Duodenal mucosa (tissue), 2 donors: Measurements from ENCODE around the gene SLC12A3.
"Not testable (repeated sequence)": the region's sequence is repeated elsewhere in the genome, so short reads cannot be mapped to it uniquely, and the experiment has no call there.

Source experiments
- H3K27ac ChIP-seq: one replicate; pipeline ENCODE4 v1.7.0; 2013; ENCODE audit warnings: low read depth, low read length
- H3K27me3 ChIP-seq, 2 donors: one replicate each; pipeline ENCODE4 v1.7.0; 2013; ENCODE audit warnings: low read length in 2 of 2, control low read depth in 1 of 2; ENCODE audit not compliant: insufficient read depth in 2 of 2, control insufficient read depth in 1 of 2
- H3K36me3 ChIP-seq, 2 donors: one replicate each; pipeline ENCODE4 v1.7.0; 2013; ENCODE audit warnings: low read length in 2 of 2, control low read depth in 1 of 2; ENCODE audit not compliant: insufficient read depth in 2 of 2, control insufficient read depth in 1 of 2
- H3K4me1 ChIP-seq, 2 donors: one replicate each; pipeline ENCODE4 v1.7.0; 2013; ENCODE audit warnings: low read length in 2 of 2, control low read depth in 1 of 2; ENCODE audit not compliant: insufficient read depth in 2 of 2, control insufficient read depth in 1 of 2
- H3K4me3 ChIP-seq, 2 donors: one replicate each; pipeline ENCODE4 v1.7.0; 2013; ENCODE audit warnings: low read length in 2 of 2, low read depth in 1 of 2
- H3K9ac ChIP-seq, 2 donors: one replicate each; pipeline ENCODE4 v1.7.0; 2013; ENCODE audit warnings: low read length in 2 of 2, low read depth in 1 of 2
- H3K9me3 ChIP-seq, 2 donors: one replicate each; pipeline ENCODE4 v1.7.0; 2013; ENCODE audit warnings: low read length in 2 of 2, control low read depth in 1 of 2; ENCODE audit not compliant: control insufficient read depth in 1 of 2

SLC12A3 gene

DNA sequence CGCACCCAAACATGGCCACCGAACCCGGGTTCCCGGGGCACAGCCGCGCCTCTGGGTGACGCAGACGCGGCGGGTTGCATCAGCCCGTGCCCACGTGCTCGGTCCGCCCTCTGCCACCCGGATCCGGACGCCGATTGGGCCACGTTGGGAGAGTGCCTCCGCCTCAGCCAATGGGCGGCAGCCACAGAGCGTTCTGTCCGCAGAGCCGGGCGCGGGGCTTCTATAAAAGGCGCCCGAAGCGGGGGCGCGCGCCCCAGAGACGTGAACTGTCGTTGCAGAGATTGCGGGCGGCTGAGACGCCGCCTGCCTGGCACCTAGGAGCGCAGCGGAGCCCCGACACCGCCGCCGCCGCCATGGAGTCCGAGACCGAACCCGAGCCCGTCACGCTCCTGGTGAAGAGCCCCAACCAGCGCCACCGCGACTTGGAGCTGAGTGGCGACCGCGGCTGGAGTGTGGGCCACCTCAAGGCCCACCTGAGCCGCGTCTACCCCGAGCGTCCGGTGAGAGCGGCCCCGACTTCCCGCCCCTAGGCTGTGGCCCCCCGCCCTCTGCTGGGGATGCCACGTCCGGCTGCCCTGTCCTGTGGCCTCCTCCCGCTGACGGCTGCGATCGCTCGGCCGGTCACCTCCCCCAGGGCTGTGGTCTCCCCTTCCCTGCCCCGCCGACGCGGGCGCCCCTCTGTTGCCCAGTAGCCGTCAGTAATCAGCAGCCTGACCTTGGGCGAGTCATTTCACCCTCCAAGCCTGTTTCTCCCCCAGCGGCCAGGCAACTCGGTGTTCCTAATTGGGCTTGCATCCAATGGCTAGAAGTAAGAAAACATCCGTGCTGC lies 67.1 kb downstream of the SLC12A3 start, which contains the start of gene HERPUD1:
TSS of gene HERPUD1 (plus strand) at position 251 of the 829 bp plus-strand sequence. CDS start at position 354, 103 bp downstream.
- H3K4me1 ChIP-seq = peaks cover 26 to 34% of the 10 kb centered on the region in 2 donors
- peak within 1 kb of the TSS; percentile 97 to 98 for H3K9ac ChIP-seq
- peak within 1 kb of the TSS; percentile 99 for H3K27ac ChIP-seq
- peak within 1 kb of the TSS; percentile 94 to 97 for H3K4me3 ChIP-seq
- no peaks in the 10 kb centered on the region for H3K27me3 ChIP-seq
- H3K36me3 ChIP-seq = peaks cover 18 to 29% of the 10 kb centered on the region in 2 donors
- no peaks in the 10 kb centered on the region for H3K9me3 ChIP-seq

DNA sequence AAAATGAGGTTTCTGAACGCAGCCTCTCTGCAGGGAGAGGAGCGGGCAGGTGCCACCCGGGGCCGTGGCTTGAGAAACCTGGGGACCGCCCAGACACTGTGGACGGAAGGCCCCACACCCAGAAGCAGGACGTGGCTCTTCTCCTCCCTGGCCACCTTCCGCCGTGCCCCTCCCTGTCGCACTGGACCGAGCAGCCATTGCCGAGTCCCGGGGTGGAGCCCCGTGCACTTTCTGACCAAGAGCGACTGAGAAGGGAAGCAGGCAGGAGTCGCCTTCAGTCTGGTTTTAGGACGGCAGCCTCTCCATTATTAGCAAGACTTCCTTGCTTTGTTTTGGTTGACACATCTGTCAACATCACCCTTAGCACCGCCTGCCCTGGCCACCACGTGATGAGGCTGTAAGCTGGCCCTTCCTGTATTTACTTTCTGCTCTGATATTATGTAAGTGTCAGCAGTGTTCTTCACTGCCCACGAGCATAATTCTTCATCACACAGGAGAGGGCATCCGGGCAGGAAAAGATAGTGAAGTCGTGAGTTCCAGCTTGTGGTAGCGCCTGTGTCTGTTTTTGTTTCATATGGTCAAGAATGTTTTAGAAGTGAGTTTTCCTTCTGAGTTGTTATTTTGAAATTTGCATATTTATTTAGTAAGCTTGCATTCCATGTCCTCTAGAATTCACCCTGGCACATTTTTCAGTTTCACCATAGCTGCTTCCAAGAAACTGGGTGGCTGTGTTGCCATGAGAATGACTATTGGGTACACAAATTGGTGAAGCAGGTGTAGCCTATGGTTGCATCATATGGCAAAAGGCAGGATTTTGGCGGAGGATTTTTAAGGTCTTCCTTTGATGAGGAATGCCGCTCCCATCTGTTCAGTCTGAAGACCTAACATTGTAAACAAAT lies 68.0 kb downstream of the SLC12A3 start:
- H3K27me3 ChIP-seq = no peaks in the 10 kb centered on the region
- peaks cover 26 to 34% of the 10 kb centered on the region in 2 donors for H3K4me1 ChIP-seq
- H3K27ac ChIP-seq = peak overlapping the region; percentile 99
- peak overlapping the region; percentile 94 to 97 for H3K4me3 ChIP-seq
- peak overlapping the region; percentile 97 to 98 for H3K9ac ChIP-seq
- peaks cover 27 to 37% of the 10 kb centered on the region in 2 donors for H3K36me3 ChIP-seq
- no peaks in the 10 kb centered on the region for H3K9me3 ChIP-seq

DNA sequence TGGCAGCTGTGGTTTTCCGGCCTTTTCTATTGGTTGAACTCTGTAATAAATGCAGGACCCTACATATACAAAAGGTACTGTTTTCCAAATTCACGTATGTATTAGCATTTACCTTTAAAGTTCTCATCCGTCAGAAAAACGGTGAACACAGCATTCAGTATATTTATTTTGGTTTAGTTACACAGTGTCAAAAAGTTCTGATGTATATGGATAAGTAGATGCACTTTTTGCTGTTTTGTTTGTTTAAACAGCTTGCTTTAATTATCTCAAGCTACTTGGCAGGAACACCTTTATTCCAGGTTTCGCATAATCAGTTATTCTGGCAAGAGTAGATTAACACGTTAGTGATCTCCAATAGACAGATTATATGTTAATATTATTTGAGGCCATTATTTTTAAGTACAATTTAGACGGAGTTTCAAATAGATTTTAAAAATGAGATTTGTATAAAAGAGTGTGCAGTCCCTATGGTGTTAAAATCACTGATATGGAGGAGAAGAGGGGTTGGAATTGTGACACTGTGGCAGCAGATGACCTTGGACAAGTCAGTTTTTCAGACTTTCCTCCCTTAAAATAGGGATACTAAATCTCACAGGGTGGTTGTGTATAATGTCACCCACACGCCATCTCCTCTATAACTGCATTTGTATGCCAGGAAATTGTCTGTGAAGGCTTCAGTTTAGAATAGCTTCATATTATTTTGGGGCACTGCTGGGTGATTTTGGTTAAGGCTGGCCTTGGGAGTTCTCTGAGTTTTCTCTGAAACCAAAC lies 69.0 kb downstream of the SLC12A3 start:
- Histone ChIP-seq H3K36me3 (peaks cover 37 to 47% of the 10 kb centered on the region in 2 donors), H3K9me3 (no peaks in the 10 kb centered on the region), H3K27ac (peak overlapping the region; percentile 99), H3K4me1 (peaks cover 26 to 41% of the 10 kb centered on the region in 2 donors), H3K27me3 (no peaks in the 10 kb centered on the region), H3K4me3 (peak overlapping the region; percentile 94 to 97), H3K9ac (peak overlapping the region; percentile 97 to 98)

DNA sequence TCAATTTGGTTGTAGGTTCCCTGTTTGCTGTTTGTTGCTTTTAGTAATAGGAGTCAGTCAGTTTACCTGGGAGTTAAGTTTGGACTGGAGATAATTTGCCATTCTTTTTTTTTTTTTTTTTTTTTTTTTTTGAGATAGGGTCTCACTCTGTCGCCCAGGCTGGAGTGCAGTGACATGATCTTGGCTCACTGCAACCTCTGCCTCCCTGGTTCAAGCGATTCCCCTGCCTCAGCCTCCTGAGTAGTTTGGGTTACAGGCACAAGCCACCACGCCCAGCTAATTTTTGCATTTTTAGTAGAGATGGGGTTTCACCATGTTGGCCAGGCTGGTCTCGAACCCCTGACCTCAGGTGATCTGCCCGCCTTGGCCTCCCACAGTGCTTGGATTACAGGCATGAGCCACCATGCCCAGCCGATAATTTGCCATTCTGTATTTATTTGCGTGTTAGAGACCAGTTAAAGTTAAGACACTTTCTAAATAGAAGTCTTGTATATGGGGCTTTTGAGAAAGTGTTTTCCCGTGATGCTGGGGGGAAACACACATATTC lies 69.7 kb downstream of the SLC12A3 start:
- peak overlapping the region; percentile 97 to 98 for H3K9ac ChIP-seq
- not testable (repeated sequence) for H3K27ac ChIP-seq, H3K27me3 ChIP-seq, H3K9me3 ChIP-seq
- H3K4me3 ChIP-seq = peak overlapping the region; percentile 94 to 97
- H3K36me3 ChIP-seq = peaks cover 43 to 54% of the 10 kb centered on the region in 2 donors
- H3K4me1 ChIP-seq = peaks cover 26 to 46% of the 10 kb centered on the region in 2 donors

DNA sequence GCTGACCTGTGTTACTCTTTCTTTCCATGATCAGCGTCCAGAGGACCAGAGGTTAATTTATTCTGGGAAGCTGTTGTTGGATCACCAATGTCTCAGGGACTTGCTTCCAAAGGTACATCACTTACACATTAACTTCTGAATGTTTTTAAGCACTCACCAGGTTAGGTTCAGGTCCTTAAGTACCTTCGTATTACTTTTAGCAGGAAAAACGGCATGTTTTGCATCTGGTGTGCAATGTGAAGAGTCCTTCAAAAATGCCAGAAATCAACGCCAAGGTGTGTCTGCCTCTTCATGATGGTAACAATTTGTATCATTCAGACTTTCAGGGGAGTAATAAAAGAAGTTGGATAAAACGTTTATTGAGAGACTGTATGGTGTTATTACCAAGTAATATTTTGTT lies 70.2 kb downstream of the SLC12A3 start:
- Histone ChIP-seq H3K9ac (peak overlapping the region in 1 of 2 donors; percentile 37), H3K4me3 (peak overlapping the region; percentile 68 to 97), H3K27me3 (no peaks in the 10 kb centered on the region), H3K4me1 (peaks cover 30 to 46% of the 10 kb centered on the region in 2 donors), H3K36me3 (peaks cover 49 to 59% of the 10 kb centered on the region in 2 donors), H3K27ac (no peak overlapping the region), H3K9me3 (no peaks in the 10 kb centered on the region)

DNA sequence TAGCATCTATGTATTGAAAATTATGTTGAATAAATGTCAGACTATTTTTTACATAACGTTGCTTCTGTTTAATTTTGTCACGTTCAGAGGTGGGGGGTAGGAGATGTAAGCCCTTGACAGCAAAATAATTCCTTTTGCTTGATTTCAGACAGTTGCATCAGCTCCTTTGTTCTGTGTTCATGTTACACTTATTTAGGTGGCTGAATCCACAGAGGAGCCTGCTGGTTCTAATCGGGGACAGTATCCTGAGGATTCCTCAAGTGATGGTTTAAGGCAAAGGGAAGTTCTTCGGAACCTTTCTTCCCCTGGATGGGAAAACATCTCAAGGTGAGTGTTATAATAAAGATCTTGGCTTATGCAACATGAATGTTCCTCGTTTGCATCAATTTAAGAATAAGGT lies 71.5 kb downstream of the SLC12A3 start:
- no peaks in the 10 kb centered on the region for H3K27me3 ChIP-seq
- H3K9me3 ChIP-seq = no peaks in the 10 kb centered on the region
- H3K36me3 ChIP-seq = peaks cover 60 to 69% of the 10 kb centered on the region in 2 donors
- peak overlapping the region in 1 of 2 donors; percentile 8 for H3K4me3 ChIP-seq
- H3K27ac ChIP-seq = no peak overlapping the region
- peaks cover 19 to 36% of the 10 kb centered on the region in 2 donors for H3K4me1 ChIP-seq
- no peak overlapping the region for H3K9ac ChIP-seq

DNA sequence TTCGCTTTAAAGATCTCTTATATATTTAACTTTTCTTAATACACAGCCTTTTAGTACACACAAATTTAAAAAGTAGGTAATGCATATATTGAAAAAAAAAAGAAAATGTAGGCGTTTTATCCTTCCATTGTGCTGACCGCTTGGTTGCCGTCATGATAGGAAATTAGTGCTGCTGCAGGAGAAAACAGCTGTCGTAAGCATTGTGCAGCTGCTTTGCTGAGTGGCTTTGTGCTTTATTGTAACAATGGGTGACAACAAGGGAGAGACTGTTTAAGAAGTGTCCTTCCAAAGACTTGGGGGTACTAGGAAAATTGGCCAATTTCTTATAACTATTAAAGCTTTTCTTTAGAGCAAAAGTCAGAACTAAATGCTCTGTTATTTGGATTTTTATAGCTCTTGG lies 71.9 kb downstream of the SLC12A3 start:
- no peaks in the 10 kb centered on the region for H3K9me3 ChIP-seq
- peak overlapping the region in 1 of 2 donors; percentile 17 for H3K4me3 ChIP-seq
- H3K27me3 ChIP-seq = no peaks in the 10 kb centered on the region
- no peak overlapping the region for H3K9ac ChIP-seq
- H3K4me1 ChIP-seq = peaks cover 17 to 34% of the 10 kb centered on the region in 2 donors
- H3K27ac ChIP-seq = no peak overlapping the region
- H3K36me3 ChIP-seq = peaks cover 64 to 73% of the 10 kb centered on the region in 2 donors

DNA sequence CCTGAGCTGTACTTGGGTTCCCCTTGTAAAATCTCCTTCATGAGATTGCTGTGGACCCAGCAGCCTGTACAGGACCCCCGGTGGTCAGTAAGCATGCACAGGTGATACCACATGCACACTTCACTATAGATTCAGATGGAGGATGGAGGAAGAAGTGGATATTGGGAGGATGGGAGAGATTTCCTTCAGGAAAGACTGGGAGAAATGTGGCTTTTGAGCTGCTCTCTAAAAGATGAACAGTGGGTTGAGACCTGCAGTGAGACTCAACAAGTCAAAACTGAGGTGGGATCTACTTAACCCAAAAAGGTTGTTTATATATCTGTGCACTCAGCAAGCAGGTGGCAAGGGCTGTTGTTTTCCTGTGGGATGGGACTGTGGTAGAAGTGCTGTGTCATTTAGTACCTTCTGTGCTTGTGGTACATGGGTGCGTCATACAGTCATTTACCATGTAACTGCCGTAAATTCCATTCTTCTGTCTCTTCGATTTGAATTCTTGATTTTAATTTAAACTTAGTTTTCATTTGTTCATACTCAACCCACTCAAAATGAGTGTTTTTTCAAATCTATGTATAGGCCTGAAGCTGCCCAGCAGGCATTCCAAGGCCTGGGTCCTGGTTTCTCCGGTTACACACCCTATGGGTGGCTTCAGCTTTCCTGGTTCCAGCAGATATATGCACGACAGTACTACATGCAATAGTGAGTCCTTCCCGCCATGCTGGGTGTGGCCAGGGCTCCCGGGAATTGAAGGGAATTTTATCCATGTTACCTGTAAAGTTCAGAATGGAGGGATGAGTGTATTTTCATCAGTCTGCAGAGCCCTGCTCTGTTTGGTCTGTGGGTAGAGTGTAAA lies 73.9 kb downstream of the SLC12A3 start:
- Histone ChIP-seq H3K4me3 (peak overlapping the region in 1 of 2 donors; percentile 25), H3K27me3 (no peaks in the 10 kb centered on the region), H3K9ac (no peak overlapping the region), H3K4me1 (peaks cover 17 to 30% of the 10 kb centered on the region in 2 donors), H3K9me3 (no peaks in the 10 kb centered on the region), H3K27ac (no peak overlapping the region), H3K36me3 (peaks cover 84 to 86% of the 10 kb centered on the region in 2 donors)

DNA sequence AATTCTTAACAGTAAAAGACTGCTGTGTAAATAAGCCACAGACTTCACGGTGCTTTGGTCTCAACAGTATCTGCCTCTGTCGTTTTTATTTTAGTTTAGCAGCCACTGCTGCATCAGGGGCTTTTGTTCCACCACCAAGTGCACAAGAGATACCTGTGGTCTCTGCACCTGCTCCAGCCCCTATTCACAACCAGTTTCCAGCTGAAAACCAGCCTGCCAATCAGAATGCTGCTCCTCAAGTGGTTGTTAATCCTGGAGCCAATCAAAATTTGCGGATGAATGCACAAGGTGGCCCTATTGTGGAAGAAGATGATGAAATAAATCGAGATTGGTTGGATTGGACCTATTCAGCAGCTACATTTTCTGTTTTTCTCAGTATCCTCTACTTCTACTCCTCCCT lies 74.8 kb downstream of the SLC12A3 start:
- H3K4me3 ChIP-seq = no peak overlapping the region
- no peaks in the 10 kb centered on the region for H3K9me3 ChIP-seq
- no peaks in the 10 kb centered on the region for H3K27me3 ChIP-seq
- H3K4me1 ChIP-seq = peaks cover 11 to 22% of the 10 kb centered on the region in 2 donors
- no peak overlapping the region for H3K9ac ChIP-seq
- H3K36me3 ChIP-seq = peaks cover 86 to 93% of the 10 kb centered on the region in 2 donors
- no peak overlapping the region for H3K27ac ChIP-seq
